Measurements from ENCODE around the gene CLMN. TPM values are rescaled to one million over a fixed set of nuclear protein-coding genes. Genes with fewer than 3 reads are reported as not detected.

Gene CLMN
- total RNA-seq, 1 donor from 2014 or later = 117 TPM

GRCh38 chr14:95312311-95312710, 7.4 kb downstream of the CLMN start:
- Mint-ChIP-seq H3K4me1 (peaks cover 65% of the 10 kb centered on the region), H3K27me3 (ENCODE audit: low read depth) (no peaks in the 10 kb centered on the region), H3K27ac (no peak overlapping the region), H3K4me3 (no peak overlapping the region), H3K9me3 (no peaks in the 10 kb centered on the region), H3K36me3 (peaks cover 22% of the 10 kb centered on the region)
- DNase-seq (ENCODE audit: low spot score in 2 of 2, unreplicated experiment in 2 of 2) = no peak
- no peak for TF ChIP-seq CTCF (IDR thresholded peaks at IDR 0.05; ENCODE audit: unreplicated experiment)

- no peak for DNase-seq (ENCODE audit: low spot score in 2 of 2, unreplicated experiment in 2 of 2)
- Mint-ChIP-seq H3K27ac (peak overlapping the region; percentile 17), H3K36me3 (peaks cover 22% of the 10 kb centered on the region), H3K27me3 (ENCODE audit: low read depth) (no peaks in the 10 kb centered on the region), H3K4me3 (no peak overlapping the region), H3K4me1 (peaks cover 65% of the 10 kb centered on the region), H3K9me3 (no peaks in the 10 kb centered on the region)
- no peak for TF ChIP-seq CTCF (IDR thresholded peaks at IDR 0.05; ENCODE audit: unreplicated experiment)
Measured at GRCh38 chr14:95311752-95312151, 8.0 kb downstream of the CLMN start.

GRCh38 chr14:95310635-95311380, 8.9 kb downstream of the CLMN start:
- no peak overlapping the region for H3K4me3 Mint-ChIP-seq
- no peak for TF ChIP-seq CTCF (IDR thresholded peaks at IDR 0.05; ENCODE audit: unreplicated experiment)
- no peaks in the 10 kb centered on the region for H3K9me3 Mint-ChIP-seq
- H3K27ac Mint-ChIP-seq = no peak overlapping the region
- H3K4me1 Mint-ChIP-seq = peaks cover 62% of the 10 kb centered on the region
- H3K27me3 Mint-ChIP-seq (ENCODE audit: low read depth) = no peaks in the 10 kb centered on the region
- H3K36me3 Mint-ChIP-seq = peaks cover 22% of the 10 kb centered on the region
- DNase-seq (ENCODE audit: low spot score in 2 of 2, unreplicated experiment in 2 of 2) = no peak

- Mint-ChIP-seq H3K36me3 (peaks cover 22% of the 10 kb centered on the region), H3K4me1 (peaks cover 63% of the 10 kb centered on the region), H3K27me3 (ENCODE audit: low read depth) (no peaks in the 10 kb centered on the region), H3K27ac (peak overlapping the region; percentile 37), H3K9me3 (no peaks in the 10 kb centered on the region), H3K4me3 (no peak overlapping the region)
- no peak for TF ChIP-seq CTCF (IDR thresholded peaks at IDR 0.05; ENCODE audit: unreplicated experiment)
- DNase-seq (ENCODE audit: low spot score in 2 of 2, unreplicated experiment in 2 of 2) = no peak
Measured at GRCh38 chr14:95309261-95310051, 10.3 kb downstream of the CLMN start.

- peak overlapping the region; percentile 92 for H3K27ac Mint-ChIP-seq
Measured at GRCh38 chr14:95308073-95308472, 11.6 kb downstream of the CLMN start.

More at GRCh38 chr14:95308073-95308472, 11.6 kb downstream of the CLMN start:
- no peaks in the 10 kb centered on the region for H3K27me3 Mint-ChIP-seq (ENCODE audit: low read depth)
- DNase-seq (ENCODE audit: low spot score in 2 of 2, unreplicated experiment in 2 of 2) = no peak
- H3K4me1 Mint-ChIP-seq = peaks cover 59% of the 10 kb centered on the region
- H3K9me3 Mint-ChIP-seq = no peaks in the 10 kb centered on the region
- peaks cover 22% of the 10 kb centered on the region for H3K36me3 Mint-ChIP-seq
- no peak for TF ChIP-seq CTCF (IDR thresholded peaks at IDR 0.05; ENCODE audit: unreplicated experiment)
- no peak overlapping the region for H3K4me3 Mint-ChIP-seq

All from mesothelial cell of epicardium (in vitro differentiated cells).